Measurements from ENCODE around the gene SUMO4. TPM values are rescaled to one million over a fixed set of nuclear protein-coding genes. Genes with fewer than 3 reads are reported as not detected.

The SUMO4 gene
- total and polyA plus RNA-seq, 2 of the 8 experiments (the other 6 are each of a cell fraction or from before 2014, with no cell fraction given), result 0.09 to 1.3 TPM

- Histone ChIP-seq H3K4ac (replicated peaks; ENCODE audit: insufficient read length, low read depth, low read length) (no peak overlapping the region), H2BK20ac (ENCODE audit: low read length) (no peak overlapping the region), H4K91ac (replicated peaks; ENCODE audit: insufficient read length, low read length) (no peak overlapping the region), H4K20me1 (replicated peaks in 1 of 2; ENCODE audit: control insufficient read depth in 1 of 2, insufficient read depth in 2 of 2, low read length in 2 of 2) (no peaks in the 10 kb centered on the region), H3K14ac (ENCODE audit: insufficient read length) (no peak overlapping the region), H3K27me3 (replicated peaks in 1 of 4; ENCODE audit: control insufficient read depth in 3 of 4, extremely low read depth in 1 of 4, insufficient read depth in 3 of 4, low read length in 3 of 4) (no peaks in the 10 kb centered on the region), H2AK5ac (ENCODE audit: low read depth, low read length) (no peak overlapping the region), H4K8ac (ENCODE audit: extremely low read depth, insufficient read depth, low read length) (peak overlapping the region; percentile 21; the same call in 1 of the 2 replicates), H3K4me1 (replicated peaks in 1 of 4; ENCODE audit: control insufficient read depth in 3 of 4, insufficient read depth in 4 of 4, low read length in 3 of 4) (no peaks in the 10 kb centered on the region), H3K79me2 (ENCODE audit: control insufficient read depth in 1 of 2, insufficient read depth in 2 of 2, low read length in 2 of 2) (no peaks in the 10 kb centered on the region), H3K36me3 (ENCODE audit: control insufficient read depth in 2 of 4, insufficient read depth in 4 of 4, low read length in 3 of 4) (no peaks in the 10 kb centered on the region), H3K23me2 (ENCODE audit: low read depth, low read length) (no peaks in the 10 kb centered on the region), H3K23ac (ENCODE audit: insufficient read length) (no peak overlapping the region), H3K4me3 (ENCODE audit: extremely low read depth in 1 of 4, insufficient read depth in 2 of 4, low read depth in 3 of 4, low read length in 4 of 4) (no peak overlapping the region), H3K56ac (replicated peaks; ENCODE audit: insufficient read length, low read depth, low read length) (no peak overlapping the region), H3K9ac (replicated peaks in 1 of 4; ENCODE audit: extremely low read depth in 1 of 4, low read depth in 3 of 4, low read length in 3 of 4) (no peak overlapping the region), H2BK15ac (ENCODE audit: low read length) (no peak overlapping the region), H3K79me1 (ENCODE audit: low read depth, low read length) (no peaks in the 10 kb centered on the region), H3K27ac (ENCODE audit: low read depth, low read length) (no peak overlapping the region), H3K4me2 (ENCODE audit: insufficient read depth in 1 of 2, low read depth in 2 of 2, low read length in 2 of 2) (no peak overlapping the region), H2BK5ac (ENCODE audit: low read depth, low read length) (no peak overlapping the region), H2AFZ (ENCODE audit: low read length) (no peak overlapping the region), H4K5ac (ENCODE audit: insufficient read length, low read depth, low read length) (no peak overlapping the region), H3K9me3 (ENCODE audit: insufficient read depth in 2 of 2, low read depth in 1 of 2, low read length in 1 of 2) (no peaks in the 10 kb centered on the region), H2BK120ac (replicated peaks; ENCODE audit: low read depth, low read length) (no peak overlapping the region), H2BK12ac (ENCODE audit: low read depth, low read length) (0 out of 2 replicates have a peak overlapping the region, but pooled peaks have one; percentile 14), H3K18ac (ENCODE audit: extremely low read depth, low read length) (no peak overlapping the region; the same call in 1 of the 2 replicates)
- POLR2A ChIA-PET (ENCODE audit: partially characterized antibody), result interaction anchor here (0.7 kb wide), 1 partner anchor 11 kb away, joined by 3 read pairs; no protein-coding TSS in a partner anchor
- CTCF ChIA-PET (ENCODE audit: partially characterized antibody), result interaction anchor here (0.5 to 2.0 kb wide), 10 partner anchors 11 to 392 kb away, joined by 3 to 8 read pairs (median 4); no protein-coding TSS in a partner anchor
- FAIRE-seq, result no peak
- 90% methylated on average over 13 of the region's 13 CpGs; no CpG with 5 or more reads in 1 of the 2 experiments for WGBS, 2 experiments (ENCODE audit: extremely low coverage in 1 of 2, insufficient coverage in 1 of 2, insufficient read length in 1 of 2, insufficient replicate concordance in 2 of 2, low coverage in 1 of 2, low lambda C conversion rate in 2 of 2, missing lambda C conversion rate in 1 of 2)
- no peak for TF ChIP-seq USF2 (IDR thresholded peaks at IDR 0.05; ENCODE audit: low read length)
- TF ChIP-seq NANOG (IDR thresholded peaks at IDR 0.05; ENCODE audit: insufficient read depth, low read depth, low read length, poor library complexity, severe bottlenecking), result no peak
- TF ChIP-seq SP1 (IDR thresholded peaks at IDR 0.05; ENCODE audit: low read depth, low read length), result no peak
- no peak for TF ChIP-seq TBP (IDR thresholded peaks at IDR 0.05; ENCODE audit: low read depth, low read length)
- no peak for TF ChIP-seq BACH1 (IDR thresholded peaks at IDR 0.05; ENCODE audit: low read length)
- TF ChIP-seq TAF1 (IDR thresholded peaks at IDR 0.05; ENCODE audit: low read depth, low read length), result no peak
- TF ChIP-seq SP4 (IDR thresholded peaks at IDR 0.05; ENCODE audit: low read length), result no peak
- TF ChIP-seq HDAC2 (IDR thresholded peaks at IDR 0.05; ENCODE audit: borderline replicate concordance in 1 of 2, low read depth in 2 of 2, low read length in 2 of 2), result no peak
- TF ChIP-seq HDAC6 (IDR thresholded peaks at IDR 0.05; ENCODE audit: low read depth, low read length), result no peak
- TF ChIP-seq CHD1 (IDR thresholded peaks at IDR 0.05; ENCODE audit: low read depth, low read length), result no peak
- no peak for DNase-seq (ENCODE audit: low read depth in 1 of 2, low spot score in 2 of 2)
Measured at GRCh38 chr6:149435919-149436586, 36.0 kb downstream of the SUMO4 start.

Data from H1 (cell line).